Kasumi-1 (cell line): Measurements from ENCODE around the gene LARGE1.

ENCODE experiments used
- DNase-seq, 2 experiments: peaks; one replicate each; lab custom pipeline; 2025; lab: John Stamatoyannopoulos, UW

Gene LARGE1

GRCh38 chr22:33658775-33659174 is 261.5 kb downstream of the LARGE1 start:
- DNase-seq: no peak

DNA sequence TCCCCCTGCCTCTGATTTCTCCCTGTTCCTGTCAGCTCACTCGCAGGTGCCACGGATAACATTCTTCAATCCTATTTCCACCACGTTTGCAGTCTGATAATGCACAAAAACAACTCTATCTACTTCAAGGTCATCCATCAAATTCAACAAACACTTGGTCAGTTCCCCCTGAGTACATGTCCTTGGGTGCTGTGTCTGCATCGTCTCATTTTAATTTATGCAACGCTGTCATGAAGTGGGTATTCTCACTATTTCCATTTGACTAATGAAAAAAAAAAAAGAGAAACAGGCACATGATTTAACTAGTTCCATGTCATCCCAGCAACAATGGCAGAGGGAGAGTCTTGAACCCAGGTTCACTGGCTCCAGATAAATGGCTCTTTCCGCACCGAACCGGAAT is 262.6 kb downstream of the LARGE1 start:
- DNase-seq: no peak

GRCh38 chr22:33656808-33657628 is 263.3 kb downstream of the LARGE1 start:
- DNase-seq: no peak

- DNase-seq: no peak
Measured at GRCh38 chr22:33654173-33654895, 265.9 kb downstream of the LARGE1 start.

- DNase-seq: no peak
Measured at GRCh38 chr22:33653532-33654063, 266.7 kb downstream of the LARGE1 start.

- DNase-seq: no peak
Measured at GRCh38 chr22:33652615-33653014, 267.7 kb downstream of the LARGE1 start.

- no peak for DNase-seq
Measured at GRCh38 chr22:33650244-33650643, 270.0 kb downstream of the LARGE1 start.

DNA sequence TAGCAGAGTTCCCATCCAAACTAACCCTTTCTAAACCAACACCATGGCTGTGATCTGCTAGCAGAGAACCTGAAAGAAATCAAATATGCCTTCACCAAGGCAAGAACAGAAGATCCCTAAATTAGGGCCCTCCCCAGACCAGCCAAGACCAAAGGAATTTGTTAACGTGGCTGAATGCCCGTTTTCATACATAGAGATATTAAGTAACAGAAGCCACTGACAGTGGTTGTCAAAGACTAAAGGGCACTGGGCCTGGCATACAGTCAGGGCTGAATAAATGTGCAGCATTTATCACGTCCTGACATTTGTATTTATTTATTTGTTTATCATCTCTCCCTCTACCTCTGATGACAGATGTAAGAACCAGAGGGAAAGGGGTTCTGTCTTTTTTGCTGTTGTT is 271.8 kb downstream of the LARGE1 start:
- DNase-seq: no peak

GRCh38 chr22:33640900-33641299 is 279.4 kb downstream of the LARGE1 start:
- no peak for DNase-seq

DNA sequence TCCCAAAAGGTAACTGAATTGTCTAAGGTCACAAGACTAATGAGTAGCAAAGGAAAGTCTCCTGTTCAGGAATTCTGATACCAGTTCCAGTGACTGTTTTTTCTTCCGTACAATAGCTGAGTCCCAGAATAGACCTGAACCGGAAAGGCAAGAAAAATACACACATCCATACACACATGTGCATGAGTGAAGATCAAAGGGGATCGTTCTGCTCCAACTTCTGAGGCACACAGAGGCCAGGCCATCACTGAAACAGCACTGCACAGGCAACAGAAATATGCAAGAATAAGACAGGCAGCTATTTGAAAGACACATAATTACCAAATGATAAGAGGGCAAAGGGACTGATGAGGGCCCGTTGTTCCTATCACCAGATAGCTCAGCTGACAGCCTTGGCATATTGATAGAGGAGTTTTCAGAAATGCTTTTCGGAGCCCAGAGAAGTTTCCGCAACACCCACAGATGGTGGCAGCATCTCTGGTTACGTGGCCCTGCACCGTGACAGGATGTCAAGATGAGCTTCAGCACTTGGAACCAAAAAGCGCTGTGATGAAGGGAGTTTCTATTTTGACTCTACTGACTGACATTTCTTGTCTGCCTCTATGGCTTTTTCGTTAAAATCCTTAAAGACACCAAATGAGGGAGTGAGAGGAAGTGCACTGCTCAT is 280.6 kb downstream of the LARGE1 start:
- DNase-seq: no peak

DNA sequence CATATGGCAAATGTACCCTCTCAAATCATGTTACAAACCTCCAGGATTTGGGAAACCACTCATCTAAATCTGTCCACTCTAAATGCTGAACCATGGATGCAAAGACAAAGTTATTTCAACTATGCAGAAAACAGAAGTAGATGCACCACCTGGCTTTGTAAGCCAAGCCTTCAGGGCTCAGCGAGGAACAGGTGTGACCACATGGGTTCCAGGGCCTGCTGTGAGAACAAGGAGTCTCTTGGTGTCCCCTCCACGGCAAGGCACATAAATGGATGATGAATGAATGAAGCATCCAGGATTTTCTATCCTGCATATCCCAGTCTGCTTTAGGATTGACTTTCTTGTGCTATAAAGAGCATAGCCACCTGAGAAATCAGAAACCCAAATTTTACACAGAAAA is 284.5 kb downstream of the LARGE1 start:
- DNase-seq: no peak

DNA sequence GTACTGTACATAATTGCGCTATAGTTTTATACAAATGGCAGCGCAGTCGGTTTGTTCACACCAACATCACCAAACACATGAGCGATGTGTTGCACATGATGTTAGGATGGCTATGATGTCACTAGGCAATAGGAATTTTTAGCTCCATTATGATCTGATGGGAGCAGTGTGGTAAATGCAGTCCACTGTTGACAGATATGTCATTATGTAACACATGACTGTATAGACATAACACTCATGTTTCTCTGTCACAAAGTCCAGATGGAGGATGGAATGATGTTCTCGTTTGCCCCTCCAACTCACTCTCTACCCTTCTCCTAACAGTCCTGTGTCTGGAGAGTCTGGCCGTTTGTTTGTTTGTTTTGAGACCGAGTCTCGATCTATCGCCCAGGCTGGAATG is 288.5 kb downstream of the LARGE1 start:
- DNase-seq: no peak

- no peak for DNase-seq
Measured at GRCh38 chr22:33625959-33626358, 294.3 kb downstream of the LARGE1 start.

- DNase-seq: no peak
Measured at GRCh38 chr22:33620085-33620484, 300.2 kb downstream of the LARGE1 start.

DNA sequence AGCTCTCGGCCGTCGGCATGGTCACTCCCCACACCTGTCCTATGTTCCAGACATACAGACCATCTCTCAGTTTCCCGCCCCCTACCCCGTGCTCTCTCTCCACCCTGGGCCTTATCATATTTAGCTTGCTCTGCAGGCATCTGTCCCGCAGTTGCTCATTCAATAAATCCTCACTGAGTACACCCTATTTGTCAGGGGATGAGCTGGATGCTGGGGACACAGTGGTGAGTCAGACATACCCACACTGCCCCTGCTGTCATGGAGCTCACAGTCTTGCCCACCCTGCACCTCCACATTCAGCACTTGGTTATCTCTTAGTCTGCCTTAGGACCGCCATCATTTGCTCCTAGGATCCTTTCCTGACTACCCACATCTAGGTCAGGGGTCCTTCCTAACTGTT is 313.8 kb downstream of the LARGE1 start:
- no peak for DNase-seq

DNA sequence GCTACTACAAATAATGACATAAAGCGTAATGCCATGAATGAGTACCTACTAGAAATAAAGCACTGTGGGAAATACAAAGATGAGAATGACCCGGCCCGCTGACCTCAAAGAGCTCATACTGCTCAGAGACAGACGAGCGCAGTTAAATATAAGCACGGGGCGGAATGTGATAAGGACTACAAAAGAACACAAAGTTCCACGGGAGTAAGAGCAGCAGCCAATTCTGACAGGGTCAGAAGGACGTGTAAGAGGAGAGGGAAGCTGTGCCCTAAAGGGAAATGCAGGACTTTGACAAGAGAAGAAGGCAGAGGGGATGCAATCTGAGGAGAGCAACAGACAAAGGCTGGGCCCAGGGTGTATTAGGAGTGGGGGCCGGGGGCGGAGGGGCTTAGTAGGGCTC is 314.6 kb downstream of the LARGE1 start:
- no peak for DNase-seq

DNA sequence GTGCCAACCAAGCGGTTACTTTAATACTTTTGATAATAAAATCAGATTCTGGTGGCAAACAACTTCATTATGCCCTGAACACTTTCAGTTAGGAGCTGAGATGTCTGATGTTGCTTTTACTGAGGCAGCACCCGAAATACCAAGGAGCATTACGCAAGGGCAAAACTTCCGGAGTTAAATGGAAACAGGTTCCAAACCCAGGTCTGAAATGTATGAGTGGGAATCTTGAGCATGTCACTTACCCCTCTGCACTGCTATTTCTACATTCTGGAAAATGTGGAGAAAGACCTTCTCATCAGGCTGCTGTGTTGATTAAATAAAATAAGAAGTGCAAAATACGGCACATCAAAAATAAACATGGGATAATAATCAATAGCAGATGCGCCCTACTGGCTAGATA is 315.1 kb downstream of the LARGE1 start:
- no peak for DNase-seq

DNA sequence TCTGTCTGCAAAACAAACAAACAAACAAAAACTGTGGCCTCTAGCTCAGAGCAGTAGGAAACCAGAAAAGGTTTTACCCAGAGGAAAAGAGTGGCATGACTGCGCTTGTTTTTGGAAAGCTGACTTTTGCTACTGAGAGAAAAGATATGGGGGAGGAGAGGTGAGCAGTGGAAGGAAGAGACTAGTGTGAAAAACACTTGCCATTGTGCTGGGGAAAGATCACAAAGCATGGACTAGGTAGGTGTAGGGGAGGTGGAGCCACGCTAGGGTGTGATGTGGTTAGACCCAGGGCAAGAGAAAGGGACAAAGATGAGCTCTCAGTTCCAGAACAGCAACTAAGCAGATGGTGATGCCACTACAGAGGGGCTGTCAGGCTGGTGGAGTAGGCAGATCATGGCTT is 319.2 kb downstream of the LARGE1 start:
- DNase-seq: no peak

- DNase-seq: no peak
Measured at GRCh38 chr22:33600595-33600994, 319.7 kb downstream of the LARGE1 start.

DNA sequence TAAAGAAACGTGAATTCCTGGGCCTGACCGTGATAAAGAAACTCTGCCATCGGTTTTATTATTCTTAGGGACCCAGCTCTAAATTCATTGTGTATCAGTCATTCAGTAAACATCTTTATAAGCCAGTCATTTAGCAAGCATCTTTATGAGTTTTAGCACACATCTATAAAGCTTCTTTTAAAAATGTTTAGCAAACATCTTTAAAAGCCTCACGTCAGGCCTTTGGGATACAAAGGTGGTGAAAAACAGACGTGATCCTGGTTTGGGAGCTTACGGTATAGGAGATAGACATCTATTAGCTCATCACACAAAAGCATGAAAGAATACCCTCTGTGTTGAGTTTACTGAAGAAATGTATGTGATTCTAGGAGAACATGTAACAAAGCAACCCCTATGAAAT is 320.2 kb downstream of the LARGE1 start:
- no peak for DNase-seq

DNA sequence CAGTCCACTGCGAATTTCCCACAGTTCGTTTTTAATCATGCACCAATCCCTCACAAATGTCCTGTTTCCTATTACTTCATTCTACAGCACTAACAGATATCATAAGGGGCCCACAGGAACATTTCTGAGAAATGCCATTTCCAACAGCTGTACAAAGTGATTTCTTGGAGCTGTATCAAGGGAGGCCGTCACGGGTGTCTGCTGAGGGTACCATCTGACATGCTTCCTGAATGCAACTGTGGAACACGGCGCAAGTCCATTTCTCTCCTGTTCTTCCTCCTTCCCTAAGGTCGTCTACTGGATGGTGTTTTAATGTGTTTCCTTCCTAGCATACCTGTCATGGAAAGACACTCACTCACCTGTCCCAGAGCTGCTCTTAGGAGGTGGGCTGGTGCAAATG is 320.7 kb downstream of the LARGE1 start:
- DNase-seq: no peak

- DNase-seq: no peak
Measured at GRCh38 chr22:33598821-33599220, 321.5 kb downstream of the LARGE1 start.
